ENCODE measurements around the gene CNRIP1. TPM values are rescaled to one million over a fixed set of nuclear protein-coding genes. Genes with fewer than 3 reads are reported as not detected.

Gene CNRIP1, protein sequence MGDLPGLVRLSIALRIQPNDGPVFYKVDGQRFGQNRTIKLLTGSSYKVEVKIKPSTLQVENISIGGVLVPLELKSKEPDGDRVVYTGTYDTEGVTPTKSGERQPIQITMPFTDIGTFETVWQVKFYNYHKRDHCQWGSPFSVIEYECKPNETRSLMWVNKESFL
- total RNA-seq: 10 to 100 TPM; 39.7 to 45.6 TPM

DNA sequence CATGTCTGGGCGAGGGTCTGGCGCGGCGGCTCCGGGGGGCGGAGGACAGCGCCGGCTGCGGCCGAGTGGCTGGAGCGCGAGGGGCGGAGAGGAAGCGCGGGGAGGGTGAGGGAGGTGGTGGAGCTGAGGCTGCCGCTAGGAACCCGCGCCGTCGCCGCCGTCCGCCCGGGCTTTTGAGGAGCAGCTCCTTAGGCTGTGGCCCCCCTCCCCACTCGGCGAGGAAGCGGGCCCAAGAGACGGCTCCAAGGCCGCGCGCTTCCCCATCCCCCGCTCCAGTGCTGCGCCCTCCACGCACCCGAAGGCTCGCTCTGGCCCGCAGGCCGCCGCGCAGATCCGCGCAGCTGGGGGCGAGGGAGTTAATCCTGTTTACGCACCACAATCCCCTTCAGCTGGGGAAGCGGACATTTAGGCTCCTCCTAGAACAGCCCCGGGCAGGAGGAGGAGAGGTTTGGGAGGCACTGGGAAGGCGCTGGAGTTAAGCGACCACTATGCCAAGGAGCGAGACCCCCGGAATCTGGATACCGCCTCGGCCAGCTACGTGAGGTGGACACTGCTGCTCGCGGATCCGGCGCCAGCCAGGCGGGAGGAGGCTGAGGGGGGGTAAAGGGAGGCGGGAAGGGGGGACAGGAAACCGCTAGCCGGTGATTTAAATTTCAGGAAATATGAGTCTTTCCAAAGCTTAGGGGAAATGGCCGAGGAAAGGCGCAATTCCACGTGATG is at the start of gene CNRIP1:
Gene CNRIP1 (minus strand): TSS at position 552 of the 720 bp plus-strand sequence. CDS start 549 bp downstream, at position 3.
- Histone ChIP-seq H3K4me3 (peak within 1 kb of the TSS; percentile 92), H3K9me3 (no peaks in the 10 kb centered on the region), H3K27ac (peak within 1 kb of the TSS; percentile 82 to 92), H3K27me3 (replicated peaks; ENCODE audit: insufficient read depth) (no peaks in the 10 kb centered on the region), H3K36me3 (peaks cover 5% of the 10 kb centered on the region), H3K4me1 (ENCODE audit: control insufficient read depth in 1 of 2, low read depth in 2 of 2) (peaks cover 0 to 14% of the 10 kb centered on the region in 2 donors)
- ATAC-seq (ENCODE audit: insufficient number of reproducible peaks, low FRiP score, low read depth) (peak; percentile 66), DNase-seq (ENCODE audit: low spot score) (peak; percentile 34)
- TF ChIP-seq, protein P1, sequence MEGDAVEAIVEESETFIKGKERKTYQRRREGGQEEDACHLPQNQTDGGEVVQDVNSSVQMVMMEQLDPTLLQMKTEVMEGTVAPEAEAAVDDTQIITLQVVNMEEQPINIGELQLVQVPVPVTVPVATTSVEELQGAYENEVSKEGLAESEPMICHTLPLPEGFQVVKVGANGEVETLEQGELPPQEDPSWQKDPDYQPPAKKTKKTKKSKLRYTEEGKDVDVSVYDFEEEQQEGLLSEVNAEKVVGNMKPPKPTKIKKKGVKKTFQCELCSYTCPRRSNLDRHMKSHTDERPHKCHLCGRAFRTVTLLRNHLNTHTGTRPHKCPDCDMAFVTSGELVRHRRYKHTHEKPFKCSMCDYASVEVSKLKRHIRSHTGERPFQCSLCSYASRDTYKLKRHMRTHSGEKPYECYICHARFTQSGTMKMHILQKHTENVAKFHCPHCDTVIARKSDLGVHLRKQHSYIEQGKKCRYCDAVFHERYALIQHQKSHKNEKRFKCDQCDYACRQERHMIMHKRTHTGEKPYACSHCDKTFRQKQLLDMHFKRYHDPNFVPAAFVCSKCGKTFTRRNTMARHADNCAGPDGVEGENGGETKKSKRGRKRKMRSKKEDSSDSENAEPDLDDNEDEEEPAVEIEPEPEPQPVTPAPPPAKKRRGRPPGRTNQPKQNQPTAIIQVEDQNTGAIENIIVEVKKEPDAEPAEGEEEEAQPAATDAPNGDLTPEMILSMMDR (IDR thresholded peaks at IDR 0.05): no peak

DNA sequence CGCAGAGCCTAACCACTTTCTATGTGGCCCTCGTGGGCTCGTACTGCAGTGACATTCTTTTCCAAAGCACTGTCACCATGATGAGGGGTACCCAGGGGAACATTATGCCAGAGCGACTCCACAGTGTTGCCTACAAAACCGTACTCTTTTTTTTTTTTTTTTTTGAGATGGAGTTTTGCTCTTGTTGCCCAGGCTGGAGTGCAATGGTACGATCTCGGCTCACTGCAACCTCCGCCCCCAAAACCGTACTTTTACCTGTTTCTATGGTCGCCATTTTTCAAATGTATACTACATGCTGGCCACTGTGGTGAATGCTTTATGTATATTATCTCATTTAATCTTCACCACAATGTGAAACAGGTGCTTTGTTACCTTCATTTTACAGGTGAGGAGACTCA is 49.6 kb upstream of the CNRIP1 start:
- Histone ChIP-seq H3K36me3 (no peaks in the 10 kb centered on the region), H3K27ac (no peak overlapping the region), H3K9me3 (no peaks in the 10 kb centered on the region), H3K4me1 (ENCODE audit: control insufficient read depth in 1 of 2, low read depth in 2 of 2) (peaks cover 0 to 4% of the 10 kb centered on the region in 2 donors), H3K27me3 (replicated peaks; ENCODE audit: insufficient read depth) (no peaks in the 10 kb centered on the region), H3K4me3 (no peak overlapping the region)
- ATAC-seq (ENCODE audit: insufficient number of reproducible peaks, low FRiP score, low read depth) (no peak), DNase-seq (ENCODE audit: low spot score) (no peak)
- TF ChIP-seq, protein P1 (IDR thresholded peaks at IDR 0.05): no peak

DNA sequence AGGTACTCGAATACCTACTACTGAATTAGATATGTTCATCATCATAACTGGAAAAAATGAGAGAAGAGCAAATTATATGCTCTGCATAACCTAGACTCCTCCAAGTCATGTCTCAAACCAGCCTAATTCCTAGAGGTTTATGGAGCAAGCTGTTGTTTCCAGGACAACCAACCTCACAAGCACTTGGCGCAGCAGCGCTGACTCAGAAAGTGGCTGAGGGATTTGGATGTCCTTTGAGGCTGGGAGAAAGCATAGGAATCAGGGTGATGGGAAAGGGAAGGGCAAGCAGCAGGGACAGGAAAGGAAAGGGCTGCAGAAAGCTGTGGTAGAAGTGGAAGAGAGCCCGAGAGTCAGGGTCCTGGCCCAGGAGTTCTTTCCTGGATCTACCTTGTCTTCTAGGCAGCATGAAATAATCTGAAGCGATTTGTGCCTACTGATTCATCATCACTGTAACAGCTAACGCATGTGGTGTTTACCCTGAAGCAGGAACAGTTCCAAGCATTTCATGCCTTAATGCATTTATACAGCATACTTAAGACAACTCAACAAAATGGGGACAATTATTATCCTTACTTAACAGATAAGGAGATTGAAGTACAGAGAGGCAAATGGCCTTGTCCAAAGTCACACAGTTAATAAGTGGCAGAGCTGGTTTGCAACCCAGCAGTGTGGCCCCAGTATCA is 49.0 kb upstream of the CNRIP1 start:
- no peak for ATAC-seq (ENCODE audit: insufficient number of reproducible peaks, low FRiP score, low read depth)
- DNase-seq (ENCODE audit: low spot score): no peak

DNA sequence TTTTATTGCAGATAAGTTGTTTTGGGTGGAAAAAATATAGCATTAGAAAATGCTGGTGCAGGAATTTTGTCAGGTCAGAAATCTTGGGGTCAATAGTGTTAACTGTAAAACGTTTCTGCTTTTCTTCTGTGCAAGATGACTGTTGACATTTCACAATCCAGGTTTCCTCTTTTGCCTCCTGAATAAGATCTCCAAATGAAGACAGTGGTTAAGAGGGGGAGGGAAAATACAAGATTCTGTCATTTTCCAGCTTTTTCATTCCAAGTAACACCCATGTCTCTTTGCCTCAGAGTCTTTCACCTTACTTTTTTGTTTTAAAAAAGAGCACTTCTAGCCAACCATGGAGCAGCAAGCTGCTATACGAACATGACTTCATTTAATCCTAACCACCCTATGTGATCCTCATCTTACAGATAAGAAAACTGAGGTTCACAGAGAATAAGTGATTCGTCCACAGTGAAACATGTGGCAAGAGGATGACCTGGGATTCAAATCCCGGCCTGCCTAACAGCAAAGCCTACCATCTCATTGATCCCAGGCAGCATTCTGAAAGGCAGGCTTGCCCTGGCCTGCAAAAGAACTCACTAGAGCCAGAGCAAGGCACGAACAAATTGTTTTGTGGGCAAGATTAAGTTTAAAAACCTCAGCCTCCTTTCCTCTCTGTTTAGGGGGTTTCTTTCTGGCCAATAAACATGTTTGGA is 48.4 kb upstream of the CNRIP1 start:
- Histone ChIP-seq H3K9me3 (no peaks in the 10 kb centered on the region), H3K4me1 (ENCODE audit: control insufficient read depth in 1 of 2, low read depth in 2 of 2) (peaks cover 0 to 7% of the 10 kb centered on the region in 2 donors), H3K27me3 (replicated peaks; ENCODE audit: insufficient read depth) (no peaks in the 10 kb centered on the region), H3K36me3 (no peaks in the 10 kb centered on the region), H3K27ac (peak overlapping the region in 1 of 2 donors; percentile 29), H3K4me3 (no peak overlapping the region)
- no peak for ATAC-seq (ENCODE audit: insufficient number of reproducible peaks, low FRiP score, low read depth)
- DNase-seq (ENCODE audit: low spot score): no peak
- TF ChIP-seq, protein P1 (IDR thresholded peaks at IDR 0.05): no peak

More for the DNA sequence above, 49.0 kb upstream of the CNRIP1 start:
- no peaks in the 10 kb centered on the region for H3K9me3 ChIP-seq
- peak overlapping the region in 1 of 2 donors; percentile 29 for H3K27ac ChIP-seq
- H3K27me3 ChIP-seq (replicated peaks; ENCODE audit: insufficient read depth): no peaks in the 10 kb centered on the region
- H3K4me3 ChIP-seq: no peak overlapping the region
- no peaks in the 10 kb centered on the region for H3K36me3 ChIP-seq
- TF ChIP-seq, protein P1 (IDR thresholded peaks at IDR 0.05): no peak
- peaks cover 0 to 4% of the 10 kb centered on the region in 2 donors for H3K4me1 ChIP-seq (ENCODE audit: control insufficient read depth in 1 of 2, low read depth in 2 of 2)

Measured in thoracic aorta (tissue), 2 donors.